WTC11 (cell line): ENCODE measurements around the gene ATF7.

Experiments
- CREM ChIP-seq: sonication (generic); formaldehyde crosslinking; IDR thresholded peaks from 2 replicates; pipeline ENCODE4 v1.8.1; 2022; ENCODE audit warnings: mild to moderate bottlenecking, missing genetic modification reagents, moderate library complexity
- ELF4 ChIP-seq: sonication (generic); formaldehyde crosslinking; IDR thresholded peaks from 2 replicates; pipeline ENCODE4 v1.8.1; 2022; ENCODE audit warnings: low read depth, mild to moderate bottlenecking, moderate library complexity, missing genetic modification reagents
- EMX1 ChIP-seq: fragments of 250-450 bp; sonication (Bioruptor Pico); IDR thresholded peaks from 2 replicates; pipeline ENCODE4 v1.8.0; 2021; ENCODE audit warnings: mild to moderate bottlenecking
- KAT7 ChIP-seq: sonication (generic); formaldehyde crosslinking; IDR thresholded peaks from 2 replicates; pipeline ENCODE4 v1.8.1; 2023; ENCODE audit warnings: missing genetic modification reagents, mild to moderate bottlenecking, borderline replicate concordance
- NFYB ChIP-seq: sonication (generic); formaldehyde crosslinking; conservative IDR thresholded peaks from 2 replicates; pipeline ENCODE4 v1.8.0; 2022; ENCODE audit warnings: low read depth, missing genetic modification reagents
- NR2C2 ChIP-seq: sonication (generic); formaldehyde crosslinking; IDR thresholded peaks from 2 replicates; pipeline ENCODE4 v1.8.0; 2022; ENCODE audit warnings: mild to moderate bottlenecking, missing genetic modification reagents
- OVOL2 ChIP-seq: fragments of 250-450 bp; sonication (Bioruptor Pico); IDR thresholded peaks from 2 replicates; pipeline ENCODE4 v1.9.0; 2021; ENCODE audit warnings: mild to moderate bottlenecking, borderline replicate concordance
- SMAD4 ChIP-seq: sonication (generic); formaldehyde crosslinking; IDR thresholded peaks from 2 replicates; pipeline ENCODE4 v1.8.0; 2022; ENCODE audit warnings: mild to moderate bottlenecking, missing genetic modification reagents
- TEAD4 ChIP-seq: sonication (generic); formaldehyde crosslinking; IDR thresholded peaks from 2 replicates; pipeline ENCODE4 v1.8.0; 2022; ENCODE audit warnings: mild to moderate bottlenecking, missing genetic modification reagents
- ZNF317 ChIP-seq: sonication (generic); formaldehyde crosslinking; IDR thresholded peaks from 2 replicates; pipeline ENCODE4 v1.8.1; 2023; ENCODE audit warnings: low read depth, mild to moderate bottlenecking, moderate library complexity, missing genetic modification reagents, borderline replicate concordance
- TF ChIP-seq, protein P1 (sequence below): sonication (generic); formaldehyde crosslinking; IDR thresholded peaks from 2 replicates; pipeline ENCODE4 v1.8.0; 2022; ENCODE audit warnings: mild to moderate bottlenecking, missing genetic modification reagents
- TF ChIP-seq, protein P2 (sequence below): fragments of 200-600 bp; IDR thresholded peaks from 2 replicates; pipeline ENCODE4 v1.8.0; 2022; ENCODE audit warnings: antibody characterized with exemption
- TF ChIP-seq, protein P3 (sequence below): sonication (generic); formaldehyde crosslinking; IDR thresholded peaks from 2 replicates; pipeline ENCODE4 v1.8.0; 2022; ENCODE audit warnings: mild to moderate bottlenecking, missing genetic modification reagents

DNA sequence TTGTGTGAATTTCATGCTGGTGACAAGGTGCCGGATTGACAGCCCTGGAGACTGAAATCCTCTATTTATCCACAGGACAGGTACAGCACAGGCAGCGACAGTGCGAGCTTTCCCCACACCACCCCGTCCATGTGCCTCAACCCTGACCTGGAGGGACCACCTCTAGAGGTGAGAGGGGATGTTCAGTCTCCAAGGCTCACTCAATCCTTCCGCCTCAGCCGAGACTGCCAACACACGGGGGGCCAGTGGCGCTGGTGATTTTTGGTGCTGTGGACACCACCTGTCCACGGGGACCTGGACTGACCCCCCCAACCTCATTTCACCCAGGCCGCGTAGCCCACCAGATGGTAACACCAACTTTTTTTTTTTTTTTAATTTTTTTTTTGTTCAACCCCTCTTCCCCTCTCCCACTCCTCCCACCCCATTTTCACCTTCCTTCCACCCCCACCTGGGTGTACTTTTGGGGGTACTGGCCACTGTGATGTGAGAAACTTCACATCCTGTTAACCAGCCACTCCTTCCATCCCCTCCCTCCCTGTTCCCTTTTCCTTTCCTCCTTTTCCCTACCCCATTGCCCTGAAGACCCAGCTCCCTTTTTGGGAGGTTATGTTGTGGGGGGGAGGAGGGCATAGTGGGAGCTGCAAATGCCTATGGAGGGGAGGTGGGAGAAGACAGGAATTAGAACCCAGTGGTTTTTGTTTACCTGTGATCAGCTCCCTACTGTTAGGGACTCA is 161.3 kb downstream of the ATF7 start:
- TF ChIP-seq NFYB (CRISPR knock-in tag) (no peak), TEAD4 (CRISPR knock-in tag) (no peak), ZNF317 (CRISPR knock-in tag) (no peak), SMAD4 (CRISPR knock-in tag) (no peak), EMX1 (no peak), OVOL2 (no peak), NR2C2 (CRISPR knock-in tag) (no peak), ELF4 (CRISPR knock-in tag) (no peak), CREM (CRISPR knock-in tag) (no peak), KAT7 (CRISPR knock-in tag) (no peak)
- TF ChIP-seq, protein P1, sequence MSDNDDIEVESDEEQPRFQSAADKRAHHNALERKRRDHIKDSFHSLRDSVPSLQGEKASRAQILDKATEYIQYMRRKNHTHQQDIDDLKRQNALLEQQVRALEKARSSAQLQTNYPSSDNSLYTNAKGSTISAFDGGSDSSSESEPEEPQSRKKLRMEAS (CRISPR knock-in tag): no peak
- TF ChIP-seq, protein P2, sequence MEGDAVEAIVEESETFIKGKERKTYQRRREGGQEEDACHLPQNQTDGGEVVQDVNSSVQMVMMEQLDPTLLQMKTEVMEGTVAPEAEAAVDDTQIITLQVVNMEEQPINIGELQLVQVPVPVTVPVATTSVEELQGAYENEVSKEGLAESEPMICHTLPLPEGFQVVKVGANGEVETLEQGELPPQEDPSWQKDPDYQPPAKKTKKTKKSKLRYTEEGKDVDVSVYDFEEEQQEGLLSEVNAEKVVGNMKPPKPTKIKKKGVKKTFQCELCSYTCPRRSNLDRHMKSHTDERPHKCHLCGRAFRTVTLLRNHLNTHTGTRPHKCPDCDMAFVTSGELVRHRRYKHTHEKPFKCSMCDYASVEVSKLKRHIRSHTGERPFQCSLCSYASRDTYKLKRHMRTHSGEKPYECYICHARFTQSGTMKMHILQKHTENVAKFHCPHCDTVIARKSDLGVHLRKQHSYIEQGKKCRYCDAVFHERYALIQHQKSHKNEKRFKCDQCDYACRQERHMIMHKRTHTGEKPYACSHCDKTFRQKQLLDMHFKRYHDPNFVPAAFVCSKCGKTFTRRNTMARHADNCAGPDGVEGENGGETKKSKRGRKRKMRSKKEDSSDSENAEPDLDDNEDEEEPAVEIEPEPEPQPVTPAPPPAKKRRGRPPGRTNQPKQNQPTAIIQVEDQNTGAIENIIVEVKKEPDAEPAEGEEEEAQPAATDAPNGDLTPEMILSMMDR: no peak
- TF ChIP-seq, protein P3, sequence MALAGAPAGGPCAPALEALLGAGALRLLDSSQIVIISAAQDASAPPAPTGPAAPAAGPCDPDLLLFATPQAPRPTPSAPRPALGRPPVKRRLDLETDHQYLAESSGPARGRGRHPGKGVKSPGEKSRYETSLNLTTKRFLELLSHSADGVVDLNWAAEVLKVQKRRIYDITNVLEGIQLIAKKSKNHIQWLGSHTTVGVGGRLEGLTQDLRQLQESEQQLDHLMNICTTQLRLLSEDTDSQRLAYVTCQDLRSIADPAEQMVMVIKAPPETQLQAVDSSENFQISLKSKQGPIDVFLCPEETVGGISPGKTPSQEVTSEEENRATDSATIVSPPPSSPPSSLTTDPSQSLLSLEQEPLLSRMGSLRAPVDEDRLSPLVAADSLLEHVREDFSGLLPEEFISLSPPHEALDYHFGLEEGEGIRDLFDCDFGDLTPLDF (CRISPR knock-in tag): no peak
